Measurements from ENCODE around the gene MYOM1.

MYOM1 gene

DNA sequence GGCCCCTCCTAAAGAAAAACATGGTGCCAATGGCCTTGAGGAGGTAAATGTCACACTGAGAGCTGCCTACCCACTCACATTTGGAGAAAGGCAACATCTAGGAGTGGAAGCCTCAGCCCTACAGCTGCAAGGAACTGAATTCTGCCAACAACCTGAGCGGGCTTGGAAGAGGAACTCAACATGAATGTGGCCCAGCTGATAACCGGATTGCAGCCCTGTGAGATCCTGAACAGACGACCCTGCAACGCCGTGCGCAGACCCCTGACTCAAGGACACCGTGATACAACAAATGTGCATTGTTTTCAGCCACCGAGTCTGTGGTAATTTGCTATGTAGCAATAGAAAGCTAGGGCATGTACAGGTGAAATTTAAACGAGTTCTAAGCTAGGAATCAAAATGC is 99.4 kb downstream of the MYOM1 start:
- no peak for DNase-seq (ENCODE audit: extremely low read depth in 1 of 2, low read depth in 1 of 2)

GRCh38 chr18:3119401-3120341 is 100.1 kb downstream of the MYOM1 start:
- DNase-seq (ENCODE audit: extremely low read depth in 1 of 2, low read depth in 1 of 2), result no peak

- DNase-seq (ENCODE audit: extremely low read depth in 1 of 2, low read depth in 1 of 2), result no peak
Measured at GRCh38 chr18:3118195-3119010, 101.4 kb downstream of the MYOM1 start.

- no peak for DNase-seq (ENCODE audit: extremely low read depth in 1 of 2, low read depth in 1 of 2)
Measured at GRCh38 chr18:3117493-3118192, 102.1 kb downstream of the MYOM1 start.

- no peak for DNase-seq (ENCODE audit: extremely low read depth in 1 of 2, low read depth in 1 of 2)
Measured at GRCh38 chr18:3115447-3116030, 104.2 kb downstream of the MYOM1 start.

GRCh38 chr18:3114451-3114850 is 105.3 kb downstream of the MYOM1 start:
- DNase-seq (ENCODE audit: extremely low read depth in 1 of 2, low read depth in 1 of 2), result no peak

DNA sequence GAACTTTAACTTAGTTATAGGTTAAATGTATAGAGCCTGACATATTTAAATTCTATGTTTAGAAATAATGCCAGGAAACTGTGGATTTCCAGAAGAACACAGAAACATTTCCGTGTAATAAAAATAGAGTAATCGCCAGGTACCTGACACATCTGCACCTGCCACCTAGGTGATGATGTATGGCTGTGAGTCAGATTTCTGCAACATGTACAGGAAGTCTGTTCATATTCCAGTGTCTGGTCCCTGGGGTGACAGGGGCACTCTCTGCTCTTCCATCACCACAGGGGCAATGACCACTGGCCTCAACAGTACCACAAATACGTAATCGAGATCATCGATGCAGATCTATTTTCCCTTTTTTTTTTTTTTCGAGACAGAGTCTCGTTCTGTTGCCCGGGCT is 105.7 kb downstream of the MYOM1 start:
- no peak for DNase-seq (ENCODE audit: extremely low read depth in 1 of 2, low read depth in 1 of 2)

DNA sequence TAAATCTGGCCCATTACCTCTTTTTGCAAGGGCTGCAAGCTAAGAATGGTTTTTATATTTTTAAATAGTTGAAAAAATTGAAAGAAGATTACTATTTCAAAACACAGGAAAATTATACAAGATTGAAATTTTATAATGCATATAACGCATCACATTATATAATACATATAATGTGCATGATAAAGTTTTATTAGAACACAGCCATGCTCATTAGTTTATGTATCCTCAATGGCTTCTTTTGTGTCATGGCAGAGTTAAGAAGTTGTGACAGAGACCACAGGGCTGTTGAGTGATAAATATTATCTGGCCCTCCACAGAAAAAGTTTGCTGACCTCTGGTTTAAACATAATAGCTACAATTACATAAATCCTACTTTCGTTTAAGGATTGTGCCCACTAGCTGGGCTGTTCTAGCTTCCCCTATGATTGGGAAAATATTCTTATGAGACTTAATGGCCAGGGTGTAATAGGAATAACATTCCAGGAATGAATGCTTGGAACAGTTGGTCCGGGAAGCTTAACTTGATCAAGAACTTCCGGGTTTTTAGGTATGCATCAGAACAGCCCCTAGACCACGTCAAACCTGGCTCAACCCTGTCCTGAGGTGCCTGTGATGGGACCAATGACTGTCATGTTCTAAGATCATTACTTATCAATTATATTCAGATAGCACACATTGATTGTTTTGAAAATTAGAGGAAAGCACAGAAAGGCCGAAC is 108.1 kb downstream of the MYOM1 start:
- no peak for DNase-seq (ENCODE audit: extremely low read depth in 1 of 2, low read depth in 1 of 2)

DNA sequence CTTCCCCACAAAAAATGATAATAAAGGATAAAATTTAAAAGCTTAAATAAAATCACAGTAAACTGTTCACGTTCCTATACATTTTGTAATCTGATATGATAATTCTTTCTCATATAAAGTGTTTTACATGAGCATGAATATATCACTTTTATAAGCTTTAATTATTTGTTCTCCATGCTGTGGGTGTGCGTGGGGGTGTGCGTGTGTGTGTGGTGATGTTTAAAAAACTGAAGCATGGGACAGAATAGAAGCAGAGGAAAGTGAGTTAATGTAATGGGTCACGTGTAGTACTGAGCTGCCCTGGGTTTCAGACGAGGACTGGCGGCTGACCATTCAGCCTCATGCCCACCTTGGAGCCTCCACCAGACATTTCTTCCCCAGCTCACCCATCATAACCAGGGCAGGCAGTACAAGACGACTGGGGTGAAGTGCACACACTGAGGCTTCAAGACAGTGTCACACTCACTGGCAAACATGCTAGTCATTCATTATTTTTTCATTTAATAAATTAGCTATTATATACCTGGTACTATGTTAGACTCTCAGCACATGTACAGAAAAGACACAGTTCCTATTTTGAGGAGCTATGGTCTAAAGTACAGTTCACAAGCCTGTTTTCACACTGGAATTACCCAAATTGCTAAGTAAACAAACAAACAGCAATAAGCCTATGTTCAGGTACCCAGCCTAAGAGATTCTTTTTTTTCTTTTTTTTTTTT is 109.6 kb downstream of the MYOM1 start:
- DNase-seq (ENCODE audit: extremely low read depth in 1 of 2, low read depth in 1 of 2), result no peak

DNA sequence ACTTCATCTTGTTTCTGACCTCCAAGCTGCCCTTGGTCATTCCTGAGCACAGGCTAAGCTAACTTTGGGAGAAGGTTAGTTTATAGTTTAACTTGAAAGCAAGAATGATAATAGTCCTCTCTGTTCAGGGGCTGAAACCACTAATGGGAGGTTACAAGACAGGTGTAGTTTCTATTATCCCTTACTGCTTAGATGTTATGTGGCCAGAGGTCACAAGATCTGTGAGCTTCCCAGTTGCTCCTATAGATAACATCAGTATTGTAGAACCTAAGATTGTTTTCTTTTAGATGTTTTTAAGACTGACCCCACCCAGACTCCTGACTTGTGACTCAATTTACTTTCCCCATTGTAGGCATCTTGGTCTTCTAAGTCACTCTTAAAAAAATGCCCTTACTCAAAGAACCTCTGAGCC is 112.0 kb downstream of the MYOM1 start:
- DNase-seq (ENCODE audit: extremely low read depth in 1 of 2, low read depth in 1 of 2), result no peak

- DNase-seq (ENCODE audit: extremely low read depth in 1 of 2, low read depth in 1 of 2), result no peak
Measured at GRCh38 chr18:3104190-3105054, 115.3 kb downstream of the MYOM1 start.

DNA sequence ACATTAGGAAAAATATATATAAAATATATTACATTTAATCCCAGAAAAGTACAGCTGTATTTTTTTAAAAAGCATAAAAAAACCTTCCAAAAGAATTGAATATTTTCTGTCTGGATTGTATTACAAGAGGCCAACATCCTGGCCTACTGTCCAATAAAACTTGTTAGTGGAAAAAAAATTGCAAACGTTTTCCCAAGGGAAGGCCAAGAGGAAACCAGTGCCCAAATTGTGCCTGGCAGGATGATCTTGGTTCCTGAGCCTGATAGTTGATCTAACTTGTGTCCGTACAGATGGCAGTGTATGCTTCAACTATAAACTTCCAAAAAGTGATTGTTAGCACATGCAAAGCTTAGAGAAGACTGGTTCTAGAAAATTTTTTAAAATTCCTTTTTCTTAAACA is 116.2 kb downstream of the MYOM1 start:
- DNase-seq (ENCODE audit: extremely low read depth in 1 of 2, low read depth in 1 of 2), result no peak

GRCh38 chr18:3102983-3103382 is 116.8 kb downstream of the MYOM1 start:
- no peak for DNase-seq (ENCODE audit: extremely low read depth in 1 of 2, low read depth in 1 of 2)

- DNase-seq (ENCODE audit: extremely low read depth in 1 of 2, low read depth in 1 of 2), result no peak
Measured at GRCh38 chr18:3100498-3101132, 119.2 kb downstream of the MYOM1 start.

DNA sequence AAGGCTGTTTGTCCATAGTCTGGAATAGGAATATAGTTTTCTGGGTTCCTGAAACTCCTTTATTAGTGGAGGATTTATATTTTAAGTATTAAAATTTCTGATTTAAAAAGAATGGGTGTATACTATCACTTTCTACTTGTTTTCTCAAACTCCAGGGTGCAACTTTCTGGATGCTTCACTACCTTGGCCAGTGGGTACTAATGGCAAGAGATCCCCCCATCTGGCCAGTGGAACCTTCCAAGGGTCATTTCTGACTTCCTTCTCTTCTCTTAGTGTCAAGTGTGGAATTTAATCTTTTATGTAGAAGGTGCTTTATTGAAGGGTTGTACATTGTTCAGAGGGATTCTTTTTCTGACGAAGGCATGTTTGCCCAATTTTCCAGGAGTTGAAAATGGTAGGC is 120.4 kb downstream of the MYOM1 start:
- DNase-seq (ENCODE audit: extremely low read depth in 1 of 2, low read depth in 1 of 2), result no peak

- no peak for DNase-seq (ENCODE audit: extremely low read depth in 1 of 2, low read depth in 1 of 2)
Measured at GRCh38 chr18:3097082-3097481, 122.7 kb downstream of the MYOM1 start.

DNA sequence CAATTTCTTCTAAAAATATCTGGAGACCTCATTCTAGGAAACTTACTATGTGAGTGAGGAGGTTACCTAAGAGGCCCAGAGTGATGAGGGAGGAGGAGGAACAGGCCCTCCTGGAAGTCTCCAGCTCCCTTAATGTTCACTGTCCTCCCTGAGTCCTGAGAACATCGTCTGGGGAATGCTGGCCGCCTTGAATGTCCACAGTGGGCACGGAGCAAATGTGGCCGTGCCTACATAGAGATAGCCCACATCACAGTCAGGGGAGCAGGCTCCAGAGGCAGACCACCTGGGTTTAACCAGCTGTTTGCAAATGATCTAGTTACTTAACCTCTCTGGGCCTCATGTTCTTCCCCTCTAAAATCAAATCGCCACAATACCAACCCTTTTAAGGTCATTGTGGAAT is 123.8 kb downstream of the MYOM1 start:
- DNase-seq (ENCODE audit: extremely low read depth in 1 of 2, low read depth in 1 of 2), result no peak

DNA sequence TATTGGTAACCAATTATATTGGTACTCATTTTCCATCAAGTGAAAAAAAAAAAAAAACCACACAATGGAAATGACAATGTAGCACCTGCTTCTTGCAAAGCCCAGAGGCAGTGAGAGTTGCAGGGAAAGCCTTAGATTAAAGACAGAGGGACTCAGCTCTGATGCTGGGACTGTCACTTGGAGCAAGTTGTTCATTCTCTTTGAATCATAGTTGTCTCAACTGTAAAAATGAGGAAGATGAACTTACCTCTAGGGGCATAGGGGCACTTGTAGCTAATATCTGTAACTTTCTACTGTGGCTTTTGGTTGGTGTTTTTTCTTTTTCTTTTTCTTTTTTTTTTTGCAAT is 125.5 kb downstream of the MYOM1 start:
- no peak for DNase-seq (ENCODE audit: extremely low read depth in 1 of 2, low read depth in 1 of 2)
